HEK293 (cell line): ENCODE measurements around the gene SLC51B.

Experiments
- CTCF ChIP-seq: fragments of 450-650 bp; formaldehyde crosslinking; IDR thresholded peaks from 2 replicates; pipeline ENCODE4 v1.5.1; 2016; ENCODE audit warnings: missing biosample characterization, missing genetic modification characterization
- ZNF132 ChIP-seq: fragments of 450-650 bp; formaldehyde crosslinking; IDR thresholded peaks from 2 replicates; pipeline ENCODE4 v1.5.1; 2017; ENCODE audit warnings: missing biosample characterization, missing genetic modification characterization, borderline replicate concordance

DNA sequence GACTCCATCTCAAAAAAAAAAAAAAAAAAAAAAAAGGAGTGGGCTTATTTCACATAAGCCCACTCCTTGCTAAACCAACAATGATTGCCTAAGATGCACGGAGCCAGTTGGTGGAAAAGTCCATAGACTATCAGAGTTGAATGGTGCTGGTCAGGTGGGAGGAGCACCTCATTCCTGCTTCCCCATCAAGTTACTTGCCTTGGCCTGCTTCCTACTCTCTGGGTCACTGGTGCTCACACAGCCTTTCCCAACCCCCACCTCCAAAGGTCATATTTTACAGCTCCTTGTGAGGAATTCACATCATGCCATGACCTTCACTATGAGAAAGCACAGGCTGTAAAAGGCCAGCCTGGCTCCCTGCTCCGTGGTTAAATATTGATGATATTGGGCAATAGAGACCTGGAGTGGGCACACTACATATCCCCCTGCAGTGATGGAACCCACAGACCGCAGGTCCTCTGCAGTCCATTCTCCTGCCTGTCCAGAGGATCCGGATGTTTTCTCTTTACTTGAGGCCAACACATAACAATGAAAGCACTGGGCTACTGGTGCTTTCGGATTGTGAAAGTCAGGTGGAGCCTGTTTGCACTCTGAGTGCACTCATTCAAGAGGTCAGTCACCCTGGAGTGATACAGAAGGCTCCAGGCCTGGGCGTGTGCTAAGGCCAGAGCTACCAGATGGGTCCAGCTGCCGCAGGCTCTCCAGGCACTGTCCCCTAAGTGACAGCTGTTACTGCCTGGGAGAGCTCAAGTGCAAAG lies at the start of gene SLC51B:
- TF ChIP-seq ZNF132 (no peak), CTCF (tag by site-specific recombination) (no peak)
